Stomach (tissue), 9 donors: ENCODE data around the gene A4GALT. TPM values are rescaled to one million over a fixed set of nuclear protein-coding genes. Genes with fewer than 3 reads are reported as not detected.

Experiments used
- DNase-seq, 2 donors: peaks; one replicate each; pipeline versions ENCODE4 v3.0.0 to v3.0.0-alpha.2; 2013 to 2019
- H3K27ac ChIP-seq, 5 donors: fragments of 200-600 bp in 4 of 5; sonication (generic) in 4 of 5; one replicate each; pipeline ENCODE4 v1.5.1; 2013 to 2019; ENCODE audit warnings: mild to moderate bottlenecking in 1 of 5, moderate library complexity in 1 of 5
- H3K27me3 ChIP-seq, 3 donors: fragments of 200-600 bp; sonication (generic); one replicate each; pipeline ENCODE4 v1.5.1; 2017 to 2019; ENCODE audit warnings: mixed run types in 1 of 3
- H3K36me3 ChIP-seq, 4 donors: fragments of 200-600 bp; sonication (generic); 1 replicate in 3 of 4; 2 replicates in 1 of 4; pipeline ENCODE4 v1.5.1; 2016 to 2019
- H3K4me1 ChIP-seq, 4 donors: fragments of 200-600 bp; sonication (generic); one replicate each; pipeline ENCODE4 v1.5.1; 2016 to 2019
- H3K4me3 ChIP-seq, 4 donors: fragments of 200-600 bp; sonication (generic) in 3 of 4; one replicate each; pipeline ENCODE4 v1.5.1; 2016 to 2019; ENCODE audit warnings: mild to moderate bottlenecking in 1 of 4
- H3K9me3 ChIP-seq, 4 donors: fragments of 200-600 bp; sonication (generic); one replicate each; pipeline ENCODE4 v1.5.1; 2016 to 2019
- EP300 ChIP-seq: sonication (generic); formaldehyde crosslinking; IDR thresholded peaks from one replicate; pipeline ENCODE4 v1.6.1; 2017; ENCODE audit warnings: antibody characterized with exemption
- POLR2A ChIP-seq, 4 donors: fragments of 450-650 bp; IDR thresholded peaks; one replicate each; pipeline ENCODE4 v1.6.1; 2016; ENCODE audit warnings: antibody characterized with exemption in 4 of 4, control low read depth in 2 of 4, mild to moderate bottlenecking in 1 of 4, moderate library complexity in 1 of 4
- POLR2AphosphoS5 ChIP-seq, 3 donors: sonication (generic); formaldehyde crosslinking; IDR thresholded peaks; one replicate each; pipeline ENCODE4 v1.6.1; 2016; ENCODE audit warnings: antibody characterized with exemption in 3 of 3
- WGBS, 5 donors: extraction: QIAGEN DNeasy Blood & Tissue Kit in 3 of 5; methylation state at CpG; one replicate each; pipeline versions ENCODE4 v1.1.5 to v1.1.7; 2013 to 2018; 5-methylcytosine and 5-hydroxymethylcytosine counted together
- intact Hi-C: fragments of 100-400 bp; cut with DNase I; formaldehyde crosslinking; loops from one replicate; pipeline ENCODE4 v1.15.1; 2023; ENCODE audit warnings: low total_unique reads
- polyA plus RNA-seq, 3 donors: library from polyadenylated mRNA; stranded (reverse); fragments of 200-250 nt; gene quantifications; one replicate each; pipeline ENCODE4 v1.2.3, GENCODE V29; 2013
- small RNA-seq, 4 donors: library from RNA; depleted of rRNA; stranded (forward); fragments of <200 nt; gene quantifications; one replicate each; pipeline ENCODE3, GENCODE V24; 2016
- total RNA-seq, 5 donors: library from RNA; depleted of rRNA; stranded (reverse); fragments of >200 nt; gene quantifications; one replicate each; pipeline versions ENCODE4 v1.1.0 to v1.2.3, GENCODE V29; 2014 to 2016
- TF ChIP-seq, protein P1 (sequence below), 7 experiments: fragments of 450-650 bp in 4 of 7; fragments of 200-600 bp in 3 of 7; sonication (generic) in 3 of 7; IDR thresholded peaks; one replicate each; pipeline ENCODE4 v1.5.1; 2016 to 2019; ENCODE audit warnings: antibody characterized with exemption in 7 of 7, control low read depth in 2 of 7, mild to moderate bottlenecking in 1 of 7
- donor health status: healthy with polysubstance abuse.
- donor health status: Bipolar disorder and iron deficiency.
- donor health status: healthy.

The A4GALT gene
- total and polyA plus RNA-seq, 8 donors: 3.2 to 59.4 (median 17.6) TPM

DNA sequence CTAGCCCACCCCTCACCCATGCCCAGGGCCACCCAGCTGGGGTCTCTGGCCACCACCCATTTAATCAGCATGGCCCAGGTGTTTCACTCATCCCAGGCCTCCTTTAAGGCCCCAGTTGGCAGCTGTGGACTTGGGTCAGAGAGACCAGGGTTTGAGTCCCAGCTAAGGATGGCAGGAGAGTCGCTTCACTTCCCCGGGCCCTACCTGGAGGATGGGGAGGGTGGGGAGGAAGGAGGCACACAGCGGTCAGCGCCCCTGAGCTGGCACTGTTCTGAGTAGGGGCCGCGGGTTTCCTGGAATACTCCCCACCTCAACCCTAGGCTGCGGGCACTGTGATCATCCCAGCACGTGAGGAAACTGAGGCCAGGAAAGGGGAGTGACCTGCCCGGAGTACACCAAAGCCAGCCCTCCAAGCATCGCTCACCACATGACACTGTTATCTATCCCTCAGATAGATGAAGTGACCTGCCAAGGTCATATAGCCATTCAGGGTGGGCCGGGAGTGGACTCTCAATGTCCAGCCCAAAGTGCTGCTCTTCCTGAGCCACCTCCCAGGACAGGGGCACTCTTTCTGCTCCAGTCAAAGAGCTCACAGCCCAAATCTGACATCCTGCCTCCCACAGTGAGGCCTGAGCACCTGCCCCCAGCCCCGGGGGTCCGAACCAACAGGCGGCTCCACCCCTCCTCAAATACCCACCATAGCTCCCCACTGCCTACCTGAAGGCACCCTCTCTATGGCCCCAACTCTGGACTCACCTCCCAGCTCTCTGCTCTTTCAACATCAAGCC lies 76.8 kb downstream of the A4GALT start:
- Histone ChIP-seq H3K27me3 (no peaks in the 10 kb centered on the region), H3K36me3 (no peaks in the 10 kb centered on the region), H3K27ac (peak overlapping the region; percentile 93 to 98 (median 96)), H3K4me1 (peaks cover 71 to 90% (median 75%) of the 10 kb centered on the region in 4 donors), H3K9me3 (no peaks in the 10 kb centered on the region), H3K4me3 (peak overlapping the region in 2 of 4 donors; percentile 17 to 92)
- DNase-seq: peak in 1 of 2 donors; percentile 9
- intact Hi-C loops: no loop called here
- TF ChIP-seq POLR2A (IDR thresholded peaks at IDR 0.05) (no peak), EP300 (no peak), POLR2AphosphoS5 (IDR thresholded peaks at IDR 0.05) (no peak)
- TF ChIP-seq, protein P1, sequence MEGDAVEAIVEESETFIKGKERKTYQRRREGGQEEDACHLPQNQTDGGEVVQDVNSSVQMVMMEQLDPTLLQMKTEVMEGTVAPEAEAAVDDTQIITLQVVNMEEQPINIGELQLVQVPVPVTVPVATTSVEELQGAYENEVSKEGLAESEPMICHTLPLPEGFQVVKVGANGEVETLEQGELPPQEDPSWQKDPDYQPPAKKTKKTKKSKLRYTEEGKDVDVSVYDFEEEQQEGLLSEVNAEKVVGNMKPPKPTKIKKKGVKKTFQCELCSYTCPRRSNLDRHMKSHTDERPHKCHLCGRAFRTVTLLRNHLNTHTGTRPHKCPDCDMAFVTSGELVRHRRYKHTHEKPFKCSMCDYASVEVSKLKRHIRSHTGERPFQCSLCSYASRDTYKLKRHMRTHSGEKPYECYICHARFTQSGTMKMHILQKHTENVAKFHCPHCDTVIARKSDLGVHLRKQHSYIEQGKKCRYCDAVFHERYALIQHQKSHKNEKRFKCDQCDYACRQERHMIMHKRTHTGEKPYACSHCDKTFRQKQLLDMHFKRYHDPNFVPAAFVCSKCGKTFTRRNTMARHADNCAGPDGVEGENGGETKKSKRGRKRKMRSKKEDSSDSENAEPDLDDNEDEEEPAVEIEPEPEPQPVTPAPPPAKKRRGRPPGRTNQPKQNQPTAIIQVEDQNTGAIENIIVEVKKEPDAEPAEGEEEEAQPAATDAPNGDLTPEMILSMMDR (IDR thresholded peaks at IDR 0.05): no peak
- 59 to 86% (median 74%) methylated on average over 13 to 14 of the region's 14 CpGs for WGBS, 5 donors

DNA sequence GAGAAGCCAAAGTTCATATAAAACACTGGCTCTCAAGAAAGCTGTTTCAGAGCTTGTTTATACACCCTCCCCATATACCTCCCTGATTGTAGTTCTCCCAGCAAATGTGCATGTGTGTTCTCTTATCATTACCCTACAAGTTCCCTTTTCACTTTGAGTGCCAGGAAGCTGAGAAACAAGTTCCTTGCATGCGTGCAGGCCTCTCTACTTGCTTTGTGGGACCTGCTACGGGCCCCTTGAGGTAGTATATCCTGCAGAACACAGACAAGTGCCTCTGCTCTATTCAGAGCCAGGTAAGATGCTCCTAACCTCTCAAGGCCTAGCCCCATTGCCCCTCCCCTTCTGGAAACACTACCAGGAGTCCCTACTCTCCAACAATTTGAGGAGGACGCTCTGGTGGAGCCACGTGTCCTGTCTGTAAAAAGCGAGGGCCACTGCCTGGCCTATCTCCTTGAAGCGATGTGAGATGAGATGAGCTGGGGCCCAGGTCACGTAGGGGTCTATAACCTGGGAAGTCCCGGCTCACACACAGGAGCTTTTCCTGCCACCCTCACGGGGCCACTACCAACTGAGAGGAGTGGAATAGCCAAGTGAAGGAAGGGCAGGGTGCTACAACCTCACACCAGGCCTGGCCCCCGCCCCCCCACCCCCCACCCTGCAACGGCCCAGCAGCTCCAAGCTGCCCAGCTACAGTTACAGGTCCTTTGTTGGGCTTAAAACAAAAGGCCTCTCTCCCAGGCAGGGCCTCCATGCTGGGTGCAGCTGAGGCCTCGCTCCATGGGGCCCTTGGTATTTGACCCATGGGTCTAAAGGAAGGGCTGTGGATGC lies 77.7 kb downstream of the A4GALT start:
- Histone ChIP-seq H3K27ac (peak overlapping the region; percentile 93 to 98 (median 96)), H3K36me3 (no peaks in the 10 kb centered on the region), H3K4me3 (no peak overlapping the region), H3K4me1 (peaks cover 66 to 85% (median 68%) of the 10 kb centered on the region in 4 donors), H3K9me3 (no peaks in the 10 kb centered on the region), H3K27me3 (no peaks in the 10 kb centered on the region)
- intact Hi-C loops: no loop called here
- peak; percentile 60 to 84 for DNase-seq
- WGBS, 5 donors: 40 to 58% (median 44%) methylated on average over 9 to 12 of the region's 12 CpGs
- peak in 1 of 3 donors; percentile 45 for TF ChIP-seq POLR2AphosphoS5 (IDR thresholded peaks at IDR 0.05)
- TF ChIP-seq, protein P1 (IDR thresholded peaks at IDR 0.05): no peak

Small RNA genes within 50 kb of the gene (small RNA-seq; reads per million reads assigned to genes)
- 0 reads per million in 4 donors for gene RF00019

Other genes starting within 250 kb of the A4GALT start
- 10 to 100 TPM; 14.2 to 32.4 (median 21.4) TPM for gene RRP7A, start 201.1 kb downstream of the A4GALT start, total RNA-seq
- 10 to 100 TPM in 2 of 3 donors, 1 to 10 TPM in 1; 9.3 to 29.0 (median 20.9) TPM for gene RRP7A, start 201.1 kb downstream of the A4GALT start, polyA plus RNA-seq
- gene SERHL2, start 166.9 kb downstream of the A4GALT start, total RNA-seq: 1 to 10 TPM in 4 of 5 donors, not detected in 1; 1.7 to 5.5 (median 4.5) TPM
- 1 to 10 TPM; 2.1 to 4.3 (median 3.3) TPM for gene SERHL2, start 166.9 kb downstream of the A4GALT start, polyA plus RNA-seq
- gene POLDIP3, start 106.0 kb downstream of the A4GALT start, total RNA-seq: 10 to 100 TPM; 21.6 to 60.8 (median 39.1) TPM
- 10 to 100 TPM; 30.2 to 36.4 (median 33.3) TPM for gene POLDIP3, start 106.0 kb downstream of the A4GALT start, polyA plus RNA-seq
- under 1 TPM in 1 of 5 donors, not detected in 4; 0.73 TPM for gene ATP5MGL, start 80.3 kb downstream of the A4GALT start, total RNA-seq
- gene ATP5MGL, start 80.3 kb downstream of the A4GALT start, polyA plus RNA-seq: not detected
- 100 to 1,000 TPM in 2 of 5 donors, 10 to 100 TPM in 3; 33.6 to 156 (median 44.6) TPM for gene CYB5R3, start 71.5 kb downstream of the A4GALT start, total RNA-seq
- 100 to 1,000 TPM in 1 of 3 donors, 10 to 100 TPM in 2; 75.6 to 116 (median 88.5) TPM for gene CYB5R3, start 71.5 kb downstream of the A4GALT start, polyA plus RNA-seq
- gene ARFGAP3, start 136.4 kb upstream of the A4GALT start, total RNA-seq: 10 to 100 TPM in 4 of 5 donors, 1 to 10 TPM in 1; 4.6 to 77.5 (median 40.6) TPM
- 10 to 100 TPM; 23.2 to 51.9 (median 39.2) TPM for gene ARFGAP3, start 136.4 kb upstream of the A4GALT start, polyA plus RNA-seq